HAP-1 (cell line): ENCODE measurements around the gene CREB3L1.

Source experiments
- DNase-seq, 2 experiments: peaks; one replicate each; pipeline ENCODE4 v3.0.0-alpha.2; 2016 to 2020; ENCODE audit warnings: low spot score in 2 of 2
- H3K27me3 ChIP-seq: fragments of 250-450 bp; sonication (Bioruptor Pico); 2 replicates; pipeline ENCODE4 v1.5.1; 2020; ENCODE audit warnings: low read depth, mild to moderate bottlenecking, moderate library complexity
- H3K36me3 ChIP-seq: fragments of 250-450 bp; sonication (Bioruptor Pico); replicated peaks from 2 replicates; pipeline ENCODE4 v1.5.1; 2020; ENCODE audit warnings: mild to moderate bottlenecking
- H3K4me1 ChIP-seq: fragments of 250-450 bp; sonication (Bioruptor Pico); 2 replicates; pipeline ENCODE4 v1.5.1; 2020; ENCODE audit warnings: mild to moderate bottlenecking
- H3K4me3 ChIP-seq: fragments of 250-450 bp; sonication (Bioruptor Pico); 2 replicates; pipeline ENCODE4 v1.5.1; 2020; ENCODE audit warnings: mild to moderate bottlenecking, moderate library complexity
- H3K9me3 ChIP-seq: fragments of 250-450 bp; sonication (Bioruptor Pico); 2 replicates; pipeline ENCODE4 v1.5.1; 2020; ENCODE audit warnings: mild to moderate bottlenecking, moderate library complexity
- in situ Hi-C: fragments of 300-500 bp; cut with MboI; formaldehyde crosslinking; loops from 3 replicates; pipeline ENCODE4 v1.14.3; 2020; ENCODE audit warnings: low sequenced_read_pairs, inconsistent platforms, mixed read lengths

CREB3L1 gene

GRCh38 chr11:46363031-46363407 is 85.6 kb downstream of the CREB3L1 start:
- Histone ChIP-seq H3K9me3 (no peaks in the 10 kb centered on the region), H3K4me1 (no peaks in the 10 kb centered on the region), H3K4me3 (no peak overlapping the region), H3K27me3 (no peaks in the 10 kb centered on the region), H3K36me3 (peaks cover 6% of the 10 kb centered on the region)
- in situ Hi-C loops = no loop called here
- DNase-seq = no peak

GRCh38 chr11:46363455-46364005 is 86.1 kb downstream of the CREB3L1 start:
- no peaks in the 10 kb centered on the region for H3K27me3 ChIP-seq
- no peaks in the 10 kb centered on the region for H3K4me1 ChIP-seq
- in situ Hi-C loops = no loop called here
- peaks cover 11% of the 10 kb centered on the region for H3K36me3 ChIP-seq
- no peaks in the 10 kb centered on the region for H3K9me3 ChIP-seq
- no peak overlapping the region for H3K4me3 ChIP-seq
- no peak for DNase-seq

GRCh38 chr11:46364056-46364455 is 86.6 kb downstream of the CREB3L1 start:
- in situ Hi-C loops = no loop called here
- H3K27me3 ChIP-seq = no peaks in the 10 kb centered on the region
- H3K4me3 ChIP-seq = no peak overlapping the region
- H3K9me3 ChIP-seq = no peaks in the 10 kb centered on the region
- H3K36me3 ChIP-seq = peaks cover 11% of the 10 kb centered on the region
- H3K4me1 ChIP-seq = no peaks in the 10 kb centered on the region
- DNase-seq = no peak

GRCh38 chr11:46364791-46365190 is 87.3 kb downstream of the CREB3L1 start:
- Histone ChIP-seq H3K4me3 (no peak overlapping the region), H3K27me3 (no peaks in the 10 kb centered on the region), H3K36me3 (peaks cover 14% of the 10 kb centered on the region), H3K4me1 (0 out of 2 replicates have a peak, but pooled peaks cover 3% of the 10 kb centered on the region), H3K9me3 (no peaks in the 10 kb centered on the region)
- in situ Hi-C loops = no loop called here
- DNase-seq = no peak

- no peaks in the 10 kb centered on the region for H3K9me3 ChIP-seq
- H3K4me3 ChIP-seq = no peak overlapping the region
- H3K36me3 ChIP-seq = peaks cover 23% of the 10 kb centered on the region
- in situ Hi-C loops = no loop called here
- H3K4me1 ChIP-seq = 0 out of 2 replicates have a peak, but pooled peaks cover 3% of the 10 kb centered on the region
- no peaks in the 10 kb centered on the region for H3K27me3 ChIP-seq
- no peak for DNase-seq
These were observed 88.8 kb downstream of the CREB3L1 start for GRCh38 chr11:46366260-46366659.

- in situ Hi-C loops = no loop called here
- no peaks in the 10 kb centered on the region for H3K9me3 ChIP-seq
- 0 out of 2 replicates have a peak, but pooled peaks cover 3% of the 10 kb centered on the region for H3K4me1 ChIP-seq
- peaks cover 23% of the 10 kb centered on the region for H3K36me3 ChIP-seq
- DNase-seq = no peak
- no peak overlapping the region for H3K4me3 ChIP-seq
- H3K27me3 ChIP-seq = no peaks in the 10 kb centered on the region
These were observed 89.2 kb downstream of the CREB3L1 start for GRCh38 chr11:46366661-46367161.

- Histone ChIP-seq H3K36me3 (peaks cover 21% of the 10 kb centered on the region), H3K9me3 (no peaks in the 10 kb centered on the region), H3K4me3 (no peak overlapping the region), H3K4me1 (0 out of 2 replicates have a peak, but pooled peaks cover 3% of the 10 kb centered on the region), H3K27me3 (no peaks in the 10 kb centered on the region)
- in situ Hi-C loops = no loop called here
- peak in 1 of 2 experiments; percentile 81 for DNase-seq
These were observed 89.9 kb downstream of the CREB3L1 start for GRCh38 chr11:46367244-46367915.

- in situ Hi-C loops = no loop called here
- H3K27me3 ChIP-seq = no peaks in the 10 kb centered on the region
- H3K9me3 ChIP-seq = no peaks in the 10 kb centered on the region
- DNase-seq = no peak
- H3K36me3 ChIP-seq = peaks cover 20% of the 10 kb centered on the region
- H3K4me3 ChIP-seq = no peak overlapping the region
- 0 out of 2 replicates have a peak, but pooled peaks cover 3% of the 10 kb centered on the region for H3K4me1 ChIP-seq
These were observed 90.4 kb downstream of the CREB3L1 start for GRCh38 chr11:46367916-46368267.

GRCh38 chr11:46369458-46370152 is 92.1 kb downstream of the CREB3L1 start:
- in situ Hi-C loops = no loop called here
- no peak overlapping the region for H3K4me3 ChIP-seq
- no peaks in the 10 kb centered on the region for H3K27me3 ChIP-seq
- no peaks in the 10 kb centered on the region for H3K9me3 ChIP-seq
- peak; percentile 64 to 84 for DNase-seq
- H3K36me3 ChIP-seq = peaks cover 24% of the 10 kb centered on the region
- H3K4me1 ChIP-seq = 0 out of 2 replicates have a peak, but pooled peaks cover 3% of the 10 kb centered on the region

- H3K4me3 ChIP-seq = no peak overlapping the region
- DNase-seq = no peak
- H3K36me3 ChIP-seq = peaks cover 30% of the 10 kb centered on the region
- no peaks in the 10 kb centered on the region for H3K27me3 ChIP-seq
- H3K9me3 ChIP-seq = no peaks in the 10 kb centered on the region
- 0 out of 2 replicates have a peak, but pooled peaks cover 3% of the 10 kb centered on the region for H3K4me1 ChIP-seq
- in situ Hi-C loops = no loop called here
These were observed 92.8 kb downstream of the CREB3L1 start for GRCh38 chr11:46370253-46370652.
